ENCODE measurements around the gene SPACA5. TPM values are rescaled to one million over a fixed set of nuclear protein-coding genes. Genes with fewer than 3 reads are reported as not detected.
"Not testable (repeated sequence)": the region's sequence is repeated elsewhere in the genome, so short reads cannot be mapped to it uniquely, and the experiment has no call there.

SPACA5 gene
- total RNA-seq = not detected in 3 replicates
- long read RNA-seq = 0 reads

GRCh38 chrX:48006688-48007087 is at the start of gene SPACA5:
Gene SPACA5 (plus strand): TSS chrX:48006988. CDS start chrX:48007803, 815 bp downstream.
- not testable (repeated sequence) for H3K27me3 Mint-ChIP-seq (ENCODE audit: low read depth); H3K4me1 Mint-ChIP-seq (ENCODE audit: low read depth); DNase-seq (ENCODE audit: low spot score); H3K36me3 Mint-ChIP-seq (ENCODE audit: low read depth); H3K9me3 Mint-ChIP-seq (ENCODE audit: low read depth); H3K4me3 Mint-ChIP-seq (ENCODE audit: unreplicated experiment); H3K27ac Mint-ChIP-seq (ENCODE audit: unreplicated experiment)

DNA sequence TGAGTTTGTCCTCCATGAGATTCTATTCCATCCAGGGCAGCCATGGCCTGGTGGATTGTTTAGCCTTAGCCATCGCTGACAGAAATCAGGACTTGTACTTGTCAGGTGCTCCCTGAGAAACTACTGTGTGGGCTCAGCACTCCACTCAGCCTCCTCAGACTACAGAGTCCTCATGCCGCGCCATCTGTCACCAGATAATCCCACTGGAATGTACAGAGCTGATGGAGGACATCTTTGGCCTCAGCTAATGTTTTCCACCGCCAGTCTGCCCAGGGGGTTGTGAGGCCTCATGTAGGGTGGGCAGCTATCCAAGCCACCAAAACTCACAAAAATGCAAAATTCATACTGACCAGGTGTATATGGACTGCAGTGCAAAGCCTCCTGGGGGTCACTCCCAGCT is 48.6 kb upstream of the SPACA5 start:
- H3K9me3 Mint-ChIP-seq (ENCODE audit: low read depth) = peaks cover 34% of the 10 kb centered on the region
- not testable (repeated sequence) for H3K4me1 Mint-ChIP-seq (ENCODE audit: low read depth); H3K27me3 Mint-ChIP-seq (ENCODE audit: low read depth); H3K4me3 Mint-ChIP-seq (ENCODE audit: unreplicated experiment); H3K36me3 Mint-ChIP-seq (ENCODE audit: low read depth); DNase-seq (ENCODE audit: low spot score); H3K27ac Mint-ChIP-seq (ENCODE audit: unreplicated experiment)

DNA sequence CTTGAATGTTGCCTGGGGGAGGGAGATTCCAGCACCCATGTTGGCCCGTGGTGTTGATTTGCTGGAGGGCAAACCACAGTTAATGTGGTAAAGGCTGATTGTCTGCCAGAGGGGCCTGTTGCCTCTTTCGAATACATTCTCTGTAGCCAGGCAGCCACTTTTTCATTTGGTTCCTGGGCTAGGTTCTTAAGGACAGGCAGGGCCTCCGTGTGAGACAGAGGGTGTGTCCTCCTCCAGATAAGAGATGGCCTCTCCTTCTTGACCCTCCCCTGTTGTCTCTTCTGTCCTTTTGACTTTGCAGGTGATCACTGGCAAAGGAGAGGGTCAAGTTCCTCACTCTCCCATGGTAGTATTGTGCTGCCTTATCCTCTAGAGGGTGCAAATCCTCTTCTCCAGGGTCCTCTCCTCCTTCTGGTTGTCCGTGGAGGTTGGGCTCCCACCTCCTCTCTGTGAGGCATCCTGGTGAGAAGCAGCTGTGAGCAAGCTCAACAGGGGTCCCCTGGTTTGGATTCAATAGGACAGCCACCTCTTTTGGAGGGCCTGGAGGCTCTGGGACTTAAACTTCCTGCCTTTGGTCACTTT is 47.9 kb upstream of the SPACA5 start:
- H3K4me3 Mint-ChIP-seq (ENCODE audit: unreplicated experiment) = no peak overlapping the region
- no peak overlapping the region for H3K27ac Mint-ChIP-seq (ENCODE audit: unreplicated experiment)
- H3K27me3 Mint-ChIP-seq (ENCODE audit: low read depth) = no peaks in the 10 kb centered on the region
- no peak for DNase-seq (ENCODE audit: low spot score)
- peaks cover 30% of the 10 kb centered on the region for H3K9me3 Mint-ChIP-seq (ENCODE audit: low read depth)
- H3K4me1 Mint-ChIP-seq (ENCODE audit: low read depth) = no peaks in the 10 kb centered on the region
- TF ChIP-seq CTCF (IDR thresholded peaks at IDR 0.05) = peak; percentile 13
- H3K36me3 Mint-ChIP-seq (ENCODE audit: low read depth) = peaks cover 4% of the 10 kb centered on the region

DNA sequence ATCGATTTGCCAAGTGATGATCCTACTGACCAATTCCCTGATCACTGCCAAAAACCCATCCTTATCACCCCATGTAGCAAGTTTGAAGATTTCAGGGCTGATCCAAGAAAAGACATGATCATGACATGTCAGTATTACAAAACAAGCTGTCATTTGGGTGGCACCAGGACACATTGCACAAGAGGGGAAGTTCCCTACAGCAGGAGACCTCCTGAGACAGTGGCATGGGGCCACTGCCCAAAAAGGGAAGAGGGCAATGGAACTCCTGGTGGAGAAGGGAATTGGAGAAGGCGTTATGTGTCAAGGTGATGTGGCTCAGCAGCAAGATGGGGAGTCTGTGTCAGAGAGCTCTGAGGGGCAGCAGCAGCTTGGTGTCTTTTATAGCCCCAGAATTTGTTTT is 46.4 kb upstream of the SPACA5 start:
- no peak overlapping the region for H3K27ac Mint-ChIP-seq (ENCODE audit: unreplicated experiment)
- H3K36me3 Mint-ChIP-seq (ENCODE audit: low read depth) = peaks cover 4% of the 10 kb centered on the region
- H3K27me3 Mint-ChIP-seq (ENCODE audit: low read depth) = no peaks in the 10 kb centered on the region
- H3K4me1 Mint-ChIP-seq (ENCODE audit: low read depth) = no peaks in the 10 kb centered on the region
- no peak for DNase-seq (ENCODE audit: low spot score)
- H3K4me3 Mint-ChIP-seq (ENCODE audit: unreplicated experiment) = no peak overlapping the region
- no peak for TF ChIP-seq CTCF (IDR thresholded peaks at IDR 0.05)
- peaks cover 43% of the 10 kb centered on the region for H3K9me3 Mint-ChIP-seq (ENCODE audit: low read depth)

- H3K9me3 Mint-ChIP-seq (ENCODE audit: low read depth) = peaks cover 48% of the 10 kb centered on the region
- not testable (repeated sequence) for H3K4me3 Mint-ChIP-seq (ENCODE audit: unreplicated experiment)
Measured at GRCh38 chrX:47961830-47962229, 45.0 kb upstream of the SPACA5 start.

GRCh38 chrX:47965526-47965925 is 41.3 kb upstream of the SPACA5 start:
- not testable (repeated sequence) for H3K4me1 Mint-ChIP-seq (ENCODE audit: low read depth); DNase-seq (ENCODE audit: low spot score); H3K4me3 Mint-ChIP-seq (ENCODE audit: unreplicated experiment); H3K36me3 Mint-ChIP-seq (ENCODE audit: low read depth); H3K27me3 Mint-ChIP-seq (ENCODE audit: low read depth); H3K27ac Mint-ChIP-seq (ENCODE audit: unreplicated experiment)
- peaks cover 65% of the 10 kb centered on the region for H3K9me3 Mint-ChIP-seq (ENCODE audit: low read depth)

More at GRCh38 chrX:47961830-47962229, 45.0 kb upstream of the SPACA5 start:
- not testable (repeated sequence) for DNase-seq (ENCODE audit: low spot score); H3K4me1 Mint-ChIP-seq (ENCODE audit: low read depth); H3K36me3 Mint-ChIP-seq (ENCODE audit: low read depth); H3K27me3 Mint-ChIP-seq (ENCODE audit: low read depth); H3K27ac Mint-ChIP-seq (ENCODE audit: unreplicated experiment)

GRCh38 chrX:47973235-47973634 is 33.6 kb upstream of the SPACA5 start:
- no peak overlapping the region for H3K4me3 Mint-ChIP-seq (ENCODE audit: unreplicated experiment)
- DNase-seq (ENCODE audit: low spot score) = no peak
- no peaks in the 10 kb centered on the region for H3K4me1 Mint-ChIP-seq (ENCODE audit: low read depth)
- H3K27me3 Mint-ChIP-seq (ENCODE audit: low read depth) = no peaks in the 10 kb centered on the region
- TF ChIP-seq CTCF (IDR thresholded peaks at IDR 0.05) = no peak
- H3K27ac Mint-ChIP-seq (ENCODE audit: unreplicated experiment) = no peak overlapping the region
- H3K9me3 Mint-ChIP-seq (ENCODE audit: low read depth) = peaks cover 79% of the 10 kb centered on the region
- peaks cover 50% of the 10 kb centered on the region for H3K36me3 Mint-ChIP-seq (ENCODE audit: low read depth)

Measured in chondrocyte (in vitro differentiated cells).